Stimulated activated CD4-positive, alpha-beta T cell treated with anti-CD3 and anti-CD28 coated beads, Interleukin-1b, Interleukin-23, amount 100 ng/mL, for 4 hours (primary cell): ENCODE measurements around the gene AQP7.
A peak's percentile ranks its signal among the peaks of the same experiment; 100 is the strongest.
"Not testable (repeated sequence)": the region's sequence is repeated elsewhere in the genome, so short reads cannot be mapped to it uniquely, and the experiment has no call there.

Experiments
- DNase-seq, 2 donors: peaks; one replicate each; pipeline ENCODE4 v3.0.0-alpha.2; 2020; ENCODE audit warnings: low read depth in 2 of 2

The AQP7 gene

DNA sequence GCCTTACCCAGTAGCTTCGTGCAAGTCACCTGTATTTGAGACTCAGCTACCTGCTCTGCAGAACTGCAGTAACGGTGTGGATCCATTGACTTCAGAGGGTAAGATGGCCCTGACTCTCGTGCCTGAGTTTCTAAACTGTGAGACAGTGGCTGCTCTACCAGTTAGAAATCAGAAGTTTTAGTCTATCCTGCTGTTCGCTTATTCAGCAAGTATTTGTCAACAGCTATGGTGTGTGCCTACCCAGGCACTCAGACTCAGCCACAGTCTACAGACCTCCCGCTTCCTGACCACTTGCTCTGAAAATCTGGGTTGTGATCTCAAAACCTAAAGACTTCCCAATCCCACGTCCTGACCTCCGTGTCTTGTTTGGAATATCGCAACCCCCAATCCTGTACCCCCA lies 31.5 kb upstream of the AQP7 start:
- no peak for DNase-seq

DNA sequence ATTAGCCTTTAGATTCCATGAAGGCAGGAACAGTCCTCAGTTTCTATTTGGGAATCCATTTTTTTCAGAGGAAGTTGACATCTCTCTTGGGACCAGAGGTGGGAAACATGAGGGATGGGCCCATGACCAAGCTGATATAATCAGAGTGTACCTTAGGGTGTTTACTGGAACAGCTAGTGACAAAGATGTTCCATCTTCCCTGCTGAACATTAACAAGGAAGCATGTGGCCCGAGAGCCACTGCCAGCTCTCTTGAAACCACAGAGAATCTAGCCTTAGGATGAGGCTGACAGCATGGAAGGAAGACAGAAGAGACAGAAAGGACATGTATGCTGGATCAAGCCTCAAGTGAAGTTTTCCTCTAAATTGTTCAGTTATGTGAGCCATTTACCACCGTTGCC lies 29.1 kb upstream of the AQP7 start:
- no peak for DNase-seq

DNA sequence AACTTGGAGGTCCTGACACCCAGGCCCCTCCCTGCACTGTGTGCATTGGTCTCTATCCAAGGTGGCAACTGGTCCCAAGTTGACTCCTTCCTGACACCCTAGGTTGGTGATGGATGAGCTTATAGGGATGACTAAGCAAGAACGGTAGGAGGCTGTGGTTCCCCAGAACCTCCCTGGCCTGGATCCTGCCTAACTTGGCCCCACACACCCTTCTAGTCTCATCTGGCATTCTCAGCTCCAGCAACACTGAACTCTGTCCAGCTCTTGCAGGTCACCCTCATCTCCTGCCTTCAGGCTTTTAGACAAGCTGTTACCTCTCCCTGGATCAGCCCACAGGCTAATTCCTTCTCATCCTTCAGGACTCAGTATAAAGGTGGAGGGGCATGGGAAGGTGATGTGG lies 28.6 kb upstream of the AQP7 start:
- no peak for DNase-seq

DNA sequence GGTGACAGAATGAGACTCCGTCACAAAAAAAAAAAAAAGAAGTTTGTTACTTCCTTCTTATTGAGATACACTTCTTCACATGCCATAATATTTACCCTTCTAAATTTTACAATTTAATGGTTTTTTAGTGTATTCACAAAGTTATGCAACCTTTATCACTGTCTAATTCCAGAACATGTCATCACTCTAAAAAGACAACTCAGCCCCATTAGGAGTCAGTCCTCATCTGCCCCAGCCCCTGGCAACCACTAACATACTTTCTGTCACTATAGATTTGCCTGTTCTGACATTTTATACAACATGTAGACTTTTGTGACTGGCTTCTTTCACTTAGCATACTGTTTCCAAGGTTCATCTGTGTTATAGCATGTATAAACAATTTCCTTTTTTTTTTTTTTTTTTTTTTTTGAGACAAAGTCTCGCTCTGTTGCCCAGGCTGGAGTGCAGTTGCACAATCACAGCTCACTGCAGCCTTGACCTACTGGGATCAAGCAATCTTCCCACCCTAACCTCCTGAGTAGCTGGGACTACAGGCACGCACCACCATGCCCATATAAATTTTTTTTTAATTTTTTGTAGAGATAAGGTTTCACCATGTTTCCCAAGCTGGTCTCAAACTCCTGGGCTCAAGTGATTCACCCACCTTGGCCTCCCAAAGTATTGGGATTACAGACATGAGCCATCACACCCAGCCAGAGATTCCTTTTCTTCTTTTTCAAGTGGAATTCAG lies 27.1 kb upstream of the AQP7 start:
- no peak for DNase-seq

DNA sequence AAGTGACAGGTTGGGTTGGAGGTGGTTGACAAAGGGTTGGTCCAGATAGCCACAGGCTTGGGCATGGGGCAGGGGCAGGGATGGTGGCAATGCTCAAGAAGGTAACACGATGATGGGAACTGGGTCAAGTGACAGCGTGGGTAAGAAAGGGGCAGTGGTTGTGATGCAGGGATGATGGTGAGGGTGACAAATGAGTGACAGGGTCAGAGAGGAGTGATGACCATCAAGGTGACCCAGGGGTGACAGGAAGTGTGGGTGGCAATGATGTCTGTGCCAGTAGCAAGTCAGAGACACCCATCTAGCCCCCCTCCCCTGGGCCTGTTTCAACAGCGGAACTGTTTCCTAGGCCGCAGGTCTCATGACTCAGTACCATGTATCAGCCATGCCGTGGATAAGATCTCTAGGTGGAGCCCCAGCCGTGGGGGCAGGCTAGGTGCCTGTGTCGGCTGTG lies 24.5 kb upstream of the AQP7 start:
- DNase-seq, result no peak

DNA sequence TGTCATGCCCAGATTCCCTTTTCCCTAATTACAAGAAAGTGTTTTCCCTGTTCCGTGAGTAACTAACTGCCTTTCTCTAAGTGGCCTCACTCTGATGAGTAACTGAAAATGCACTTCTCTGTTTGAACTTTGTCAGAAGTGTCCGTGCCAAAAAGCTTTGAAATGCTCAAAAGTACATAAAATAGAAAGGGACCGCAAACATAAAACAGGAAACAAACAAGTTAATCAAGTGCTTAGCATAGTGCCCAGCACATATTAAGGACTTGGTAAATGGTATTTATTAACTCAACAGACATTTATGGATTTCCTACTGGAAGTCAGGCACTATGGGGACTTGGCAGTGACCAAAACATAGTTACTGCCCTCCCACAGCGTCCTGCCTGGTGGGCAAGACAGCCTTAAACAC lies 22.8 kb upstream of the AQP7 start:
- DNase-seq, result no peak

DNA sequence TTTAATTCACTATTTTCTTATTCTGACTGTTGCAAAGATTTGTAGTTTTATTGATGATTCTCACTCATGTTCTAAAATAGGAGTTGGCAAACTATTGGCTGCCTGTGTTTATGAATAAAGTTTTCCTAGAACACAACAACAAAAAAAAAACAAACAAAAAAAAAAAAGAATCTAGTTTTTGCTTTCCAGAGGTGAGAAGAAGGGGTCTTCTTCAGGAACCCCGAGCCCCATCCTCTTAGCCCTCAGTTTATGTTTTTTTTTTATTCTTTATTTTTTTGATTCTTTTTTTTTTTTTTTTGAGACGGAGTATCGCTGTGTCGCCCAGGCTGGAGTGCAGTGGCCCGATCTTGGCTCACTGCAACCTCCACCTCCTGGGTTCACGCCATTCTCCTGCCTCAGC lies 22.1 kb upstream of the AQP7 start:
- DNase-seq, result not testable (repeated sequence)

DNA sequence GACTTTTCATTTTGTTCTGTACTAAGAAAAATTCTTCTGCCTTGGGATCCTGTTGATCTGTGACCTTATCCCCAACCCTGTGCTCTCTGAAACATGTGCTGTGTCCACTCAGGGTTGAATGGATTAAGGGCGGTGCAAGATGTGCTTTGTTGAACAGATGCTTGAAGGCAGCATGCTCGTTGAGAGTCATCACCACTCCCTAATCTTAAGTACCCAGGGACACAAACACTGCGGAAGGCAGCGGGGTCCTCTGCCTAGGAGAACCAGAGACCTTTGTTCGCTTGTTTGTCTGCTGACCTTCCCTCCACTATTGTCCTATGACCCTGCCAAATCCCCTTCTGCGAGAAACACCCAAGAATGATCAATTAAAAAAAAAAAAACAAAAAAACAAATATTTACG lies 21.7 kb upstream of the AQP7 start:
- not testable (repeated sequence) for DNase-seq

DNA sequence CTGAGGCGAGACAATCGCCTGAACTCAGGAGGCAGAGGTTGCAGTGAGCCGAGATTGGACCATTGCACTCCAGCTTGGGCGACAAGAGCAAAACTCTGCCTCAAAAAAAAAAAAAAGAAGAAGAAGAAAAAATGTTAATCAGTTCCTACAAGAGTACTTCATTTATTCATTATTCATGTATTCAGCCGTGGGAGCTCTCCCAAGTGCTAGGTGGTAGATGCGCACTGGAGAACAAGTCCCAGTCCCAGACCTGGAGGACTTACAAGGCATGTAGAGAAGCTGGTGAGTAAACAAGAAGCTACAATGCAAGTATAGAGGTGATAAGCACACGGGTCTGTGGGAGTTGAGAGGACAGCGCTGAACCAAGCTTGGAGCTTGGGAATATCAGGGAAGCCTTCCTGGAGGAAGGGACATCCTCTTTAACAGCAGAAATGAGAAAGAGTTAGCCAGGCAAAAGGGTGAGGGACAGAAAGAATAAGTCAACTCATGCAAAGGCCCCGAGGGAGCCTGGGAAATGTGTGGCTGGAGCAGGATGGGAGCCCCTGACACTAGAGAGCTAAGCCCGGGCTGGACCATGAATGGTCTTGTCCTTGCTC lies 17.4 kb upstream of the AQP7 start:
- DNase-seq, result no peak

DNA sequence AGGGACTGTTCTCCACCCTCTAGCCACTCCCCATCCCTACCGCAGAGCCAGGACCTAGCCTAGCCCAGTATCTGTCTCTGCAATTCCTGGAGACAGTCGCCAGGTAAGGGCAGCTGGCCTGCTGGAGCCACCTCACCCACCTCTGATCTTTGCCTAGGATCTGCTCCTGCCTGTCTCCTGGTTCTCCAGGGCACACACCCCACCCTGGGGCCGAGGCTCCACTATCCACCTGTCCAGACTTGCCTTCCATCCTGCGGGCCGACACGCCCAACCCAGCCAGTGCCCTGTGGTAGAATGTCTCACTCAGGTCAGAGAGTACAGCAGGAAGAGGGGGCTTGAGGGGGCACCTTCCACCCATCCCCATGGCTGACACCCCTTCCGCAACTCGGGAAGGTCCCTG lies 15.7 kb upstream of the AQP7 start:
- DNase-seq, result no peak

DNA sequence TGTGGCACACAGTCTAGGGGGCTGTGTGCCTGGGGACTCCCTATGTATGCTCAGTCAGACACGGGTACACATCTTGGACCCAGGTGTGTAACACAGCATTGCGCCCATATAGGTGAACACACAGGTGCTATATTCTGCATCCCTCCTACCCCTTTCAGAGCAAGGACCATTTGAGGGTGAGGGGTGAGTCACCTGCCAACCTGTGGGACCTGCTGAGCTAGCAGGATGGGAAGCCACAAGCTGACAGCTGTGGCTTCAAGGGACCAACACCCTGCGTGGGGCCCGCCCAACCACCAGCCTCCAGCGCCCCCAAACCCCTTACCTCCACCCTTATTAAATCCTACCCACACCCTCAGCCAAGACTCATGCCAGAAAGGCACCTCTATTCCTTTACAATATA lies 14.6 kb upstream of the AQP7 start:
- no peak for DNase-seq

DNA sequence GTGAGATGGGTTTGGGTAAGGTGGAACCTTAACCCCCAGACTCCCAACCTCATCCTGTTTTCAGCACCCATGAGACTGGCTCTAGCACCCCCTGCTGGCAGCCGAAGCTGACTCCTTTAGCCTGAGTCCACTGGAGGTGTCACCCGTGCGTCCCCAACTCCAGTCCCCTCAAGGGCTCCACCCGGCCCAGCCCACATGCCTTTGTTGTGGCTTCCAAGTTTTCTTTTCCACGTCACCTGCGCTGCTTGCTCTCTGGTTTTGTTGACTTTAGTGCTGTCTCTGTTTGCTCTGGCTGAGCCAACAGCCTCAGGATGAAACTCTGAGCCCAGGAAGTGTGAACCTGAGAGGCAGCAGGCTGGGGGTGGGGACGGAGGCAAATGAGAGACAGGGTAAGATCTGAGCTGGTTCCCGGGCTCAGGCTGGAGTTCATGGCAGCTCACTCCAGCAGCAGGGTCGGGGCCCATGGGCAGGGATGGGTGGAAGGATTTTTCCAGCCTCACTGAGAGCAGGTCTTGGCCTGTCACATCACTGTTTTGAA lies 13.2 kb upstream of the AQP7 start:
- peak; percentile 71 to 80 for DNase-seq

DNA sequence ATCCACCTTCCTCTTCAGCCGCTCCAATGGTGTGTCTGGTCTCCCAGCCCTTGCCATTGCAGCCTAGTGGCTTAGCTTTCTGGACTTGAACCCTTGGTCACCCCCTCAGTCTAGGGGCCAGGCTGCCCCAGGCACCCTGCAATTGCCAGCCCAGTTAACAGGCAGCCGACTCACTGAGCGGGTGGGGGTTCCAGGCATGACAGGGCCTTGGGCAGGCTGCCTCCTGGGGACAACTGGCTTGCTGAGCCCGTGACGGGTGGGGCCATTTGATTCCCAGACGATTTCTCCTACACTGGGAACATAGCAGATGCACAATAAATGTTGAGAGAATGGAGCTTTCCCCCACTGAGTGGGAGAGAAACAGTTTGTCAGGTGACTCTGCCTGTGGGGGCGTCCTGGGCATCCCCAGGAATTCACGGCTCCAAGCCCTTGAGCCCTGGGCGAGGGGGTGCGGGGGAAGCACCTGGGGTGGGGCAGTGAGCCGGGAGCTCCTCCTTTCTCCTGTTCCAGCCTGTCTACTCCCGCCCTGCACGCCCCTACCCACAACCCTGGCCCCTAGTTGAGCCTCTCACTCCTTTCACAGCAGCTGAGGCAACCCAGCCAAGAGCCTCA lies 12.6 kb upstream of the AQP7 start:
- no peak for DNase-seq

DNA sequence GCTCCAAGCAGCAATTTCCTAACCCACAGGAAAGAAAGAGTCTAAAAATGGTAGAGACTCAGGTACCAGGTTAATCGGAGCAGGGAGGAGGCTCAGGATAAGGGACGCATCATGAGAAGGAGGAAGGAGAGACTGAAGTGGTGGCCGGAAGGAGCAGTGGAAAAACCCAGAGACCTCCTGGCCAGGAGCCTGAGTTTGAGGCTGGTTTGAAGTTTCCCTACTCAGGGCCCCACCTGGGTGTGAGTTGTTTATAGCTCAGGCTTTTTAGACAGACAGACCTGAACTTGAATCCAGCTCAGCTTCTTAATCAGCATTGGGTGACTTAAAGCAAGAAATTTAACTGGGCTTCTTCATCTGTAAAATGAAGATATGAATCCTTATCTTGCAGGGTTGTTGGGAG lies 11.9 kb upstream of the AQP7 start:
- no peak for DNase-seq

DNA sequence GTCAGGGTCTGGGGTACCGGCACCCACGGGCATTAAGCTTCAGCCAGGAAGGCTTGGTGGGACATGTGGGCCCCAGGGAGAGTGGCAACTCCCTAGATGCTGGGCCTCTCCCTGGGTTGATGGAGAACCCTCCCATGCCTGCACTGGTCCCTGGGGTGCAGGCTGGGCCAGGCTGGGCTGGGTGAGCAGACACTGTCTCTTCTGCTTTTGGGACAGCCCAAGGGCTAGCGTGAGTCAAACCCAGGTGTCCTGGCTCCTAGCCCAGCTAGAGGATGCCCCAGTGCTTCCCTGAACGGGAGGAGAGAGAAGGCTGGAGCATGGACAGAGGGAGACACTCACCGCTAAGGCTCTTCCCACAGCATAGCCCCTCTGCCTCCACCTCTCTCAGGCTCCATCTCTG lies 5.7 kb upstream of the AQP7 start:
- DNase-seq, result no peak

DNA sequence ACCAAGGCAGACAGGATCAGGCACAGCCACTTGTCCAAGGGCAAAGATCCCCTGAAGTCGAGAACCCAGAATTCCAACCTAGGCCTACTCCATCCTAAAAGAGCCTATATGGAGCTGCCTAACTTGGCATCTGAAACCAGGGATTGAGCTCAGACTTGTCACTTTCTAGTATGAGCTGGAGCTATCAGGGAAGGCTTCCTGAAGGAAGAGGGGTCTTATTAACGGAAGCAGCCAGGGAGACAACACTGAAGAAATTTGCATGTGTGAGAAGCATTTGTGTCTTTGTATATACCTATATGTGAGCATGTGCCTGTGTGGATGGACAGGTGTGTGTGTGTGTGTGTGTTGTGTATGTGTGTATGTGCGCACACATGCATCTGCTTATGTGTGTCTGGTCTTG lies 4.7 kb upstream of the AQP7 start:
- no peak for DNase-seq

DNA sequence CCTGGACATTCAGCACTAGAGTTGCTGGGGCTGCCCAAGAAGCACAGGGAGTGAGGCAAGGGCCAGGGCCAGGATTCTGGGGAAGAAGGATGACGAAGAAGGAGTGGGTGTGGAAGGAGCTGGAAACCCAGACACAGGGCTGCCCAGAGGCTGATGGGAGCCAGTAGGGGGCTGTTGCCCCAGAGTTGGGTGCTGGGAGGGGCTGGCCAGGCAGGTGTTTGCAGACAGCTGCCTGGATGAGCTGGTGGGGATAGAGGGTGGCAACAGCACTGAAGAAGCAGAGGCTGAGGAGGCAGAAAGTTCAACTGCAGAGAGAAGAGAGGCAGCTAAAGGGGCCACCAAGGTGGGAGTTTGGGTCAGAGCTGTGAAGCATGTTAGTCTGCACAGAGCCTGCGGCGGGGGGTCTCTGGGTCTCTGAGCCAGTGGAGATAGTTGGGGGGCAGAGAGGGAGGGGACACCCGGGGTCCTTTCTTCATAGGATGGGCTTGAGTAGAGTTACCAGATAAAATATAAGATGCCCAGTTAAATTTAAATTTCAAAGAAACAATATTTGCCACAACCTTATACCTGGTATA lies 2.5 kb upstream of the AQP7 start:
- DNase-seq, result no peak

DNA sequence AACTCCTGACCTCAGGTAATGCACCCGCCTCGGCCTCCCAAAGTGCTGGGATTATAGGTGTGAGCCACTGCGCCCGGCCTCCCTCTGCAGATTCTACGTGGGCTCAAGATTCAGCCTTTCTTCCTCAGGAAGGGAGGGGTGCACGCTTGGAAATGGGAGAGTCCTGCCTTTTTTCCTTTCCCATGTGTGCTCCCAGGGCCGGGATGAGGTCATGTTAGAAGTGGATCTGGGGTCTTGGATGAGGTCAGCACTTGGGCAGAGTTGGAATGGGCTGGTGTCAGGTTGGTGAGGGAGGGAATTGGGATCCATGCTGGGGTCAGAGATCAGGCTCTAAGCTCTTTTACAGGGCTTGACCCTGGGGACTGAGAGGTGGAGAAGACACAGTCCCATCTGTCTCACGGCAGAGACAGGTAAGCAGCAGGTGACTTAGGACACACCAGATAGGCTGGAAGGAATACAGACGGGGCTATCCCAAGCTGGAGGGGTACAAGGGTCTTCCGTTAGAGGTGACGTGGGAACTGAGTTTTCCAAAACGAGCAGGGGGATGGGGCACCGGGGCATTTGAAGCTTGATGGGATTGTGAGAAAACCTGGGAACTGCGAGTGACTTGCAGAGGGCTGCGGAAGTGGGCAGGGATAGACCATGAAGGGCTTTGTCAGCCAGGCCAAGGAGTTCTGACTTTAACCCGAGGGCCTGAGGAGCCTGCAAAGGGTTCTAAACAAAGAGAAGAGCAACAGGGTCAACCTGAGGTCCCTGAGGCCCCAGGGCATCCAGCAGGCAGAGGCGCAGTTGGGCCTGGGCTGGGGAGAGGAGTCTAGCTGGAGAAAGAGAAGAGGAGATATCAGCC lies 1.8 kb upstream of the AQP7 start:
- no peak for DNase-seq

DNA sequence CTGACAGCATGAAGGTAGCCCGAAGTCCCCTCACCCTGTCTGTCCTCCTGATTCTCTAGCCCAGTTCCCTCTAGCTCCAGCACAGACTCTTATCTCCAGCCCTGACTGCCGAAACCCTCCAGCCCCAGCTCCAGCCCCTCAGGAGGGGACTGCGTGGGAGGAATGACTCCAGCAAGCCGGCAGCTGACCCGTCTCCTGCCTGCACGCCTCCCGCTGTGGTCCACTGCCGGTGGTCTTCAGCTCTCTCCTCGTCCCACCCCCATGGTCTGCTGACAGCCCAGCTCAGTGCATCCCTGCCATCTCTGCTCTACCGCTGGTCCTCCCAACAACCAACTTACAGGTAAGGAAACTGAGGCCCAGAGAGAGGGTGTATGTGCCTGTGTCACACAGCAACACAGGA lies 559 bp downstream of the AQP7 start:
- DNase-seq, result not testable (repeated sequence)

DNA sequence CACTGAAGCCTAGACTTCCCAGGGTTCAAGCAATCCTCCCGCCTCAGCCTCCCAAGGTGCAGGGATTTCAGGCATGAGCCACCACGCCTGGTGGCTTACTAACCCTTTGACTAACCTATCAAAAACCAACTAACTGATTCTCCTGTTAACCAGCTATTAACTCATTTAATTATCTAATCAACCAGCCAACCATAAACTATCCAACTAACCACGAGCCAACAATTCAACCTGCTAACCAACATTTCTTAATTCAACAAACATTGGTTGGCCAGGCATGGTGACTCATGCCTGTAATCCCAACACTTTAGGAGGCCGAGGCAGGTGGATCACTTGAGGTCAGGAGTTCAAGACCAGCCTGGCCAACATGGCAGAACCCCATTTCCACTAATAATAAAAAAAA lies 3.3 kb downstream of the AQP7 start:
- DNase-seq, result not testable (repeated sequence)

DNA sequence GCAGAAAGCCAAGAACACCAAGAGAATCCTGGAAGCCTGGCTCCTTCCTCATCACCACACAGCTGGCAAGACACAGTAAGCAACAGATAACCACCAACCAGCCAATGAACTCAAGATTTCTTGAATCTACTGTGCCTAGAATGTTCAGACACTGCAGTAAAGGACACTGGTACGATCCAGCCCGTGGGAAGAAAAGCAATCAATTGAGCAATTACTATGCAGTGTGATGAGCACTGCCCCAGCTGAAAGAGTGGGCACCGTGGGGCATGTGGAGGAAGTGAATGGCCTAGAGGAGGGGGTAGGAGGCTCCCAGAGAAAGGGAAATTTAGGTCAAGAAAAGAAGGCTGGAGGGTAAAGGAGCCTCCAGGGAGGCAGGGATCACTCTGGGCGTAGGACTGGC lies 4.6 kb downstream of the AQP7 start:
- DNase-seq, result not testable (repeated sequence)
